Jurkat, Clone E6-1 (cell line): ENCODE measurements around the gene POLR3A.

ENCODE experiments used
- DNase-seq: peaks from one replicate; pipeline ENCODE4 v3.0.0-alpha.2; 2011; ENCODE audit warnings: low read depth, low spot score
- H3K4me3 ChIP-seq: 2 replicates; pipeline ENCODE4 v1.5.1; 2011; ENCODE audit warnings: mild to moderate bottlenecking, low read length, control low read depth, moderate library complexity

The POLR3A gene

GRCh38 chr10:77926566-77927401 is 102.5 kb downstream of the POLR3A start, which contains the start of gene DLG5:
Gene DLG5 (minus strand): TSS chr10:77926755. CDS start chr10:77926520, 235 bp downstream.
- H3K4me3 ChIP-seq: peak within 1 kb of the TSS; percentile 68
- no peak for DNase-seq

- DNase-seq: no peak
- H3K4me3 ChIP-seq: peak overlapping the region; percentile 68
Measured at GRCh38 chr10:77925795-77926565, 103.3 kb downstream of the POLR3A start.

GRCh38 chr10:77925410-77925794 is 103.9 kb downstream of the POLR3A start:
- H3K4me3 ChIP-seq: peak overlapping the region; percentile 68
- no peak for DNase-seq

- H3K4me3 ChIP-seq: no peak overlapping the region
- no peak for DNase-seq
Measured at GRCh38 chr10:77922566-77923179, 106.6 kb downstream of the POLR3A start.

- H3K4me3 ChIP-seq: no peak overlapping the region
- DNase-seq: no peak
Measured at GRCh38 chr10:77922055-77922454, 107.3 kb downstream of the POLR3A start.

GRCh38 chr10:77921395-77921794 is 107.9 kb downstream of the POLR3A start:
- H3K4me3 ChIP-seq: no peak overlapping the region
- no peak for DNase-seq

- no peak overlapping the region for H3K4me3 ChIP-seq
- DNase-seq: no peak
Measured at GRCh38 chr10:77920495-77920894, 108.8 kb downstream of the POLR3A start.

- H3K4me3 ChIP-seq: no peak overlapping the region
- DNase-seq: no peak
Measured at GRCh38 chr10:77919713-77920108, 109.6 kb downstream of the POLR3A start.
